ENCODE results near the gene OXCT2. TPM values are rescaled to one million over a fixed set of nuclear protein-coding genes. Genes with fewer than 3 reads are reported as not detected.
"Not testable (repeated sequence)": the region's sequence is repeated elsewhere in the genome, so short reads cannot be mapped to it uniquely, and the experiment has no call there.

OXCT2 gene
- total RNA-seq: 1 to 10 TPM; 3.8 to 5.7 TPM

DNA sequence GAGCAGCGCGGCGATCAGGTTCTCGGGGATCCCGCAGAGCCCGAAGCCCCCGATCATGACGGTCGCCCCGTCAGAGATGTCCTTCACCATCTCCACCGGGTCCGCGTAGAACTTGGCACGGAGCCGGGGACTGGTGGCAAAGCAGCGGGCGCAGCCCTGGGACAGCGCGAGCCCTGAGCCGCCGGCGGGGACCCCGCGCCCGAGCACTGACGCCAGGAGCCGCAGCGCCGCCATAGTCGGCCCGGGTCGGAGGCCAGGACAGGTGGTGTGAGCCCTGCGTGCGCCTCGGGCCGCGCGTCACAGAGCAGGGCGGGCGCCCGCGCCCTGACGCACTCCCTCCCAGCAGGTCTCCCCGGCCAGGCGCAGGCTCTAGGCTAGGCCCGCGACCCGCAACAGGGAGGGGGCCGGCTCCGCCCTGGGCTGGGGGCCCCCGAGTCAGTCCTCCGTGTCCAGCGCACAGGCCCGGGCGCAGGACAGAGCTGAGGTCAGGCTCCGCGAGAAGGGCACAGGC lies at the start of gene OXCT2:
Gene OXCT2, minus strand, starts transcription at position 327 of the 511 bp plus-strand sequence. Its CDS starts 93 bp downstream, at position 234.
- H3K27ac Mint-ChIP-seq: peak within 1 kb of the TSS; percentile 64
- H3K36me3 Mint-ChIP-seq, H3K4me1 Mint-ChIP-seq, H3K9me3 Mint-ChIP-seq, H3K27me3 Mint-ChIP-seq: not testable (repeated sequence)
- peak; percentile 31 for DNase-seq
- peak within 1 kb of the TSS; percentile 64 for H3K4me3 Mint-ChIP-seq

- peaks cover 19% of the 10 kb centered on the region for H3K4me1 Mint-ChIP-seq
- no peak overlapping the region for H3K4me3 Mint-ChIP-seq
- H3K27ac Mint-ChIP-seq: no peak overlapping the region
- DNase-seq: no peak
- H3K36me3 Mint-ChIP-seq: no peaks in the 10 kb centered on the region
- no peaks in the 10 kb centered on the region for H3K9me3 Mint-ChIP-seq
- H3K27me3 Mint-ChIP-seq: peaks cover 33% of the 10 kb centered on the region
Measured at GRCh38 chr1:39819091-39819812, 48.1 kb upstream of the OXCT2 start.

GRCh38 chr1:39818482-39818881 lies 47.3 kb upstream of the OXCT2 start:
- H3K27me3 Mint-ChIP-seq: peaks cover 33% of the 10 kb centered on the region
- no peak for DNase-seq
- H3K4me3 Mint-ChIP-seq: no peak overlapping the region
- H3K27ac Mint-ChIP-seq: no peak overlapping the region
- H3K4me1 Mint-ChIP-seq: peaks cover 19% of the 10 kb centered on the region
- no peaks in the 10 kb centered on the region for H3K36me3 Mint-ChIP-seq
- H3K9me3 Mint-ChIP-seq: no peaks in the 10 kb centered on the region

- not testable (repeated sequence) for H3K9me3 Mint-ChIP-seq, H3K36me3 Mint-ChIP-seq
- DNase-seq: peak; percentile 50
- Mint-ChIP-seq H3K4me3 (peak overlapping the region; percentile 51), H3K4me1 (peaks cover 19% of the 10 kb centered on the region), H3K27ac (peak overlapping the region; percentile 56), H3K27me3 (peaks cover 30% of the 10 kb centered on the region)
Measured at GRCh38 chr1:39817091-39817932, 46.2 kb upstream of the OXCT2 start.

GRCh38 chr1:39816415-39817090 lies 45.4 kb upstream of the OXCT2 start:
- Mint-ChIP-seq H3K4me1 (peaks cover 19% of the 10 kb centered on the region), H3K36me3 (no peaks in the 10 kb centered on the region), H3K4me3 (peak overlapping the region; percentile 51)

DNA sequence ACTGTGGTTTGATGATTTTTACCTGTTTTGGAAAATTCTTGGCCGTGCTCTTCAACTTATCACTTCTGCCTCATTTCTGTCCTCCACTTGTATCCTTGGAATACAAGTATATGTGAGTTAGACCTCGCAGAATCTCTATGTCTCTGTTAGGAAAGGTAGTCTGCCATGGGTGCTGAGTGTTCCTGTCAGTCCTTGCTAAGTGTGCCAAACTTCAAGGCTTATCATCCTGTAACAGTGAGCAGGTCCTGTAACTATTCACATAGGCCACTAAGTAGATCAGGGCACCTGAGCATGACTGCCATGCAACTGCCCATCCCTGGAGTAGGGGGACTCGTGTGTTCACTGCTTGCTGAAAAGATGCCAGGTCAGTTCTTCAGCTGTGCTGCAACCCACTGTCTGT lies 41.8 kb upstream of the OXCT2 start:
- Mint-ChIP-seq H3K4me3 (no peak overlapping the region), H3K4me1 (peaks cover 13% of the 10 kb centered on the region), H3K27me3 (peaks cover 13% of the 10 kb centered on the region), H3K9me3 (no peaks in the 10 kb centered on the region), H3K27ac (no peak overlapping the region), H3K36me3 (no peaks in the 10 kb centered on the region)
- no peak for DNase-seq

More at GRCh38 chr1:39816415-39817090, 45.4 kb upstream of the OXCT2 start:
- Mint-ChIP-seq H3K27me3 (peaks cover 29% of the 10 kb centered on the region), H3K27ac (peak overlapping the region; percentile 56), H3K9me3 (no peaks in the 10 kb centered on the region)
- peak; percentile 39 for DNase-seq

DNA sequence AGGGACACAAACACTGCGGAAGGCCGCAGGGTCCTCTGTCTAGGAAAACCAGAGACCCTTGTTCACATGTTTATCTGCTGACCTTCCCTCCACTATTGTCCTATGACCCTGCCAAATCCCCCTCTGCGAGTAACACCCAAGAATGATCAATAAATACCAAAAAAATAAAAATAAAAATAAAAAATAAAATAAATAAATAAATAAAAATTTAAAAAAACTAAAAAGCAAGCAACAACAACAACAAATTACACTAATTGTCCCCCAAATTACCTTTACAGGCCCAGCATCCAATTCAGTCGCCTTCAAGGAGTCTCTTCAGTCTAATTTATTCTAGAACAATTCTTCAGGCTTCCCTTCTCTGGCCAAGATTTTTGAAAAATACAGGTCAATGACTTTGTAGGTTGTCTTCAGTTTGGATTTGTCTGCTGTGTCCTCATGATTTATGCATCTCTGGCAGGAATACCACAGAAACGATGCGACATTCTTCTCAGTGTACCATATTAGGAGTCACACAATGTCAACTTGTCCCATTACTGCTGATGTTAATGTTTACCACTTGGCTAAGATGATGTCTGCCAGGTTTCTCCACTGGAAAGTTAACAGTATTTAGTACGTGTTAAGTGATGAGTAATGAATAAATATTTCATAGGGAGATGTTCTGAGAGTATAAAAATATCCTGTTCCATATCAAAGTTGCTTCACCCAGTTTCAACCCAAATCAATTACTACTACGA lies 37.8 kb upstream of the OXCT2 start:
- Mint-ChIP-seq H3K27ac (no peak overlapping the region), H3K4me1 (no peaks in the 10 kb centered on the region), H3K36me3 (peaks cover 7% of the 10 kb centered on the region), H3K27me3 (no peaks in the 10 kb centered on the region), H3K9me3 (peaks cover 8% of the 10 kb centered on the region), H3K4me3 (no peak overlapping the region)
- DNase-seq: no peak

DNA sequence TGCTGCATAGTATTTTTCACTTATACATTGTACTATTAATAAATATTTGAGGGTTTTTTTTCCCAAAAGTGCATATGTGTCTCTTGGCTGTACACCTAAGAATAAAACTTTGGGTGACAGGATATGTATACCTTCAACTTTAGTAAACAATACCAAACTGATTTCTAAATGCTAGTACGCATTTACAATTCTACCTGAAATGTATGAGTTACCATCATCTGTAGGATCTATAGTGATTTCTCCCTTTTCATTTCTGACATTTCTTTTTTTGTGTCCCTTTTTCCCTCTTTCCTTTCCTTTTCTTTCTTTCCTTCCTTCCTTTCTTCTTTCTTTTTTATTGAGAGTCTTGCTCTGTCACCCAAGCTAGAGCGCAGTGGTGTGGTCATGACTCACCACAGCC lies 34.2 kb upstream of the OXCT2 start:
- H3K27me3 Mint-ChIP-seq: no peaks in the 10 kb centered on the region
- no peaks in the 10 kb centered on the region for H3K4me1 Mint-ChIP-seq
- no peak for DNase-seq
- no peak overlapping the region for H3K4me3 Mint-ChIP-seq
- H3K27ac Mint-ChIP-seq: no peak overlapping the region
- peaks cover 8% of the 10 kb centered on the region for H3K9me3 Mint-ChIP-seq
- peaks cover 7% of the 10 kb centered on the region for H3K36me3 Mint-ChIP-seq

DNA sequence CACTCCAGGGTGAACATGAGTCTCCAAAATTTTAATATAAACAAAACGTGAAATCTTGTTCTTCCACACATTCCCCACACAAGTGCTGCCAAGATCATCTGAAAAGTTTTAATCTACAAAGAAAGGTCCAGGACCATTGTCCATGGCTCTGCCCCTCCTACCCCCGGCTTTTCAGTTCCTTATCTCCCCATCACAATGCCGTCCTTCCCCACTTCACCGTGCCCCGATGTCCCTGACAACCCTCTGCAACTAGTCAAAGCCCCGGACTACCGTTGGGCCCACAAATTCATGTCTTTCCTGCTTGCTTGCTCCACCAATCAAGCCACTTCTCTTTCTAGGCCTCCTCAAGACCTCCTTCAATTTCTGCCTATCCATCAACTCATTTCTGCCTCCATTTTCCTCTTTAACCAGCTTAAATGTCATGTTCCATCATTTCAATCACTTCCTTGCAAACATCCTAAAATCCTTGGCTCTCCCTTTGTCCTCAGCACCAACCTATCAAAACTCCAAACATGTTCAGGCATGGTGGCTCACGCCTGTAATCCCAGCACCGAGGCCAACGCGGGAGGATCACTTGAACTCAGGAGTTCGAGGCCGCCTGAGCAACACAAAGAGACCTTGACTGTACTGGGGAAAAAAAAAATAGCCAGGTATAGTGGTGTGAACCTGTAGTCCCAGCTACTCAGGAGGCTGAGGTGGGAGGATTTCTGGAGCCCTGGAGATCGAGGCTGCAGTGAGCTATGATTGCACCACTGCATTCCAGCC lies 31.5 kb upstream of the OXCT2 start:
- peaks cover 8% of the 10 kb centered on the region for H3K9me3 Mint-ChIP-seq
- H3K27ac Mint-ChIP-seq: no peak overlapping the region
- H3K4me1 Mint-ChIP-seq: peaks cover 9% of the 10 kb centered on the region
- H3K27me3 Mint-ChIP-seq: no peaks in the 10 kb centered on the region
- H3K36me3 Mint-ChIP-seq: peaks cover 7% of the 10 kb centered on the region
- no peak overlapping the region for H3K4me3 Mint-ChIP-seq
- no peak for DNase-seq

- Mint-ChIP-seq H3K4me1 (peaks cover 9% of the 10 kb centered on the region), H3K27ac (no peak overlapping the region), H3K4me3 (no peak overlapping the region), H3K36me3 (peaks cover 3% of the 10 kb centered on the region), H3K27me3 (no peaks in the 10 kb centered on the region), H3K9me3 (peaks cover 5% of the 10 kb centered on the region)
- DNase-seq: no peak
Measured at GRCh38 chr1:39800471-39800835, 29.3 kb upstream of the OXCT2 start.

- Mint-ChIP-seq H3K36me3 (peaks cover 1% of the 10 kb centered on the region), H3K27ac (peak overlapping the region; percentile 76), H3K27me3 (no peaks in the 10 kb centered on the region)
Measured at GRCh38 chr1:39799770-39800470, 28.8 kb upstream of the OXCT2 start.

DNA sequence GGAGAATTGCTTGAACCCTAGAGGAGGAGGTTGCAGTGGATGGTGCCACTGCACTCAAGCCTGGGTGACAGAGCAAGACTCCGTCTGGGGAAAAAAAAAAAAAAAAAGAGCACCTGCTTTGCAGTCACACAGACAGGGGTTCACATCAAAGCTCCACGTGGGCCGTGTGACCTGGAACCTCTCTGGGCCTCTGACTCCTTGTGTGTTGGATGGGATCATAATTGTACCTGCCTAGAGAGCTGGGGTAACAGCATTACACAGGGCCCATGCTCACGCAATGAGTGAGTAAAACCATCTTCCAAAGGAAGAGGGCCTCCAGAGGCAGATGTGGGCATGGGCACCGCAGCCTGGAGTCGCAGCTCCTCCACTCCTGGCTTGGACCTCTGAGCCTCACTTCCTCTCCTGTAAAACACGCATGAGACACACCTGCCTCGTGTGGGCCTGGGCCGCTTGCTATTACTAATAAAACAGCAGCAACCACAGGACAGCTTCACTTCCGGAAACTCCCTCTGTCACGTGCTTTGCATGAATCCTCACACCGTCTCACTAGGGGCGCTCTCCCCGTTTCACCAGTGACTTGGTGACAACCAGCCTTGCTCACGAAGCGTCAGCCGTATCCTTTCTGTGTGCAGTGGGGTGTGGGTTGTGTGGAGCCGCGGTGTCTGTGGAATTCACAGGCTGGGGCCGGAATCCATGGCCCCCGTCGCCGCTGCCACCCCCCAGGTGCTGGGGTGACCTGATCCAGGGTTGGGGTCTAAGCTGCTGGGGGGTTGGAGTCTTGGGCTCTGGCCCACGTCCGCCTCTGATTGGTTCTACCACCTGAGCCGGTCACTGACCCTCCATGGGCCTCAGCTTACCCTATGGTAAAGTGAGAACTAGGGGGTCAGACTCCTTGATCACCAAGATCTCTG lies 28.0 kb upstream of the OXCT2 start:
- not testable (repeated sequence) for H3K4me1 Mint-ChIP-seq, H3K36me3 Mint-ChIP-seq, H3K27me3 Mint-ChIP-seq, H3K9me3 Mint-ChIP-seq
- peak overlapping the region; percentile 63 for H3K4me3 Mint-ChIP-seq
- peak overlapping the region; percentile 76 for H3K27ac Mint-ChIP-seq
- peak; percentile 87 for DNase-seq

More at GRCh38 chr1:39799770-39800470, 28.8 kb upstream of the OXCT2 start:
- DNase-seq: peak; percentile 68
- Mint-ChIP-seq H3K4me1 (peaks cover 9% of the 10 kb centered on the region), H3K4me3 (peak overlapping the region; percentile 63), H3K9me3 (peaks cover 3% of the 10 kb centered on the region)

- peaks cover 14% of the 10 kb centered on the region for H3K4me1 Mint-ChIP-seq
- DNase-seq: no peak
- H3K27me3 Mint-ChIP-seq: peaks cover 27% of the 10 kb centered on the region
- no peak overlapping the region for H3K27ac Mint-ChIP-seq
- peaks cover 2% of the 10 kb centered on the region for H3K36me3 Mint-ChIP-seq
- H3K4me3 Mint-ChIP-seq: no peak overlapping the region
- H3K9me3 Mint-ChIP-seq: no peaks in the 10 kb centered on the region
Measured at GRCh38 chr1:39795651-39796050, 24.5 kb upstream of the OXCT2 start.

Measured in activated naive CD8-positive, alpha-beta T cell treated with anti-CD3 and anti-CD28 coated beads for 36 hours (primary cell).